HG03439 (cell line): Measurements from ENCODE around the gene MYO3B.

Source experiments
- ATAC-seq: cut with Tn5 transposase; IDR thresholded peaks from one replicate; pipeline ENCODE4 v1.9.1; 2021; ENCODE audit warnings: mild to moderate bottlenecking, moderate library complexity; ENCODE audit not compliant: unreplicated experiment

The MYO3B gene

DNA sequence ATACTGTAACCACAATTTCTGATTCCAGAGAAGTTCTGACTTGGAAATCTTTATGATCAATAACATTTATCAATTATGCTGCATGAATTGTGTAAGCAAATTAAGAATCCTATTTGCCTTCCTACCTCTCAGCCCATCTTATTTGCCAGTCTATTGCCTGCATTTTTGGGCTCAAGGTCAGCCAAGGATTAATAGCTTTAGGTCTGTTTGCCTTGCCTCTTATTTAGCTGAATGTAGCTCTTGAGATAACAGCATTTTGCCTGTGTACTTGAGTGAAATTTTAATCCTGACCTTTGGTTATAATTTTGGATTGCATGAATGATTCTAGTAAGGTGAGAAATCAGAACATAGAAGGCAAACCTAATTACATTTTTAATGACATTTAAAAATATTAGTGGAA lies 51.2 kb downstream of the MYO3B start:
- ATAC-seq = no peak

DNA sequence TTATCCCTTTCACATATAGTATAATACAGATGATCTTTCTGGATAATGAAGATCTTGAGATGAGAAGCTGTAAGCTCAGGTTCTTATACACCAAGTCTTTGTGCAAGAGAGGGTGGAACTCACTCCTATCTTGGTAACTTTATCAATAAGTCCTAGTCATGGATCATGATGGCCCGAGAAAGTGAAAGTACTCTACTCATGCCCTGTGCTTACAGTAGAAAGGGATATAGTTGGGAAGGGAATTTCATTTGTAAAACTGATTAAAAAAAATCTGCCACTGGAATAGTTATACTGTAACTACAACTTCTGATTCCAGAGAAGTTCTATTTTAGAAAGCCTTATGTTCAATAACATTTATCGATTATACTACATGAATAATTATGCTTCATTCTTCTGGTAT lies 51.8 kb downstream of the MYO3B start:
- no peak for ATAC-seq

DNA sequence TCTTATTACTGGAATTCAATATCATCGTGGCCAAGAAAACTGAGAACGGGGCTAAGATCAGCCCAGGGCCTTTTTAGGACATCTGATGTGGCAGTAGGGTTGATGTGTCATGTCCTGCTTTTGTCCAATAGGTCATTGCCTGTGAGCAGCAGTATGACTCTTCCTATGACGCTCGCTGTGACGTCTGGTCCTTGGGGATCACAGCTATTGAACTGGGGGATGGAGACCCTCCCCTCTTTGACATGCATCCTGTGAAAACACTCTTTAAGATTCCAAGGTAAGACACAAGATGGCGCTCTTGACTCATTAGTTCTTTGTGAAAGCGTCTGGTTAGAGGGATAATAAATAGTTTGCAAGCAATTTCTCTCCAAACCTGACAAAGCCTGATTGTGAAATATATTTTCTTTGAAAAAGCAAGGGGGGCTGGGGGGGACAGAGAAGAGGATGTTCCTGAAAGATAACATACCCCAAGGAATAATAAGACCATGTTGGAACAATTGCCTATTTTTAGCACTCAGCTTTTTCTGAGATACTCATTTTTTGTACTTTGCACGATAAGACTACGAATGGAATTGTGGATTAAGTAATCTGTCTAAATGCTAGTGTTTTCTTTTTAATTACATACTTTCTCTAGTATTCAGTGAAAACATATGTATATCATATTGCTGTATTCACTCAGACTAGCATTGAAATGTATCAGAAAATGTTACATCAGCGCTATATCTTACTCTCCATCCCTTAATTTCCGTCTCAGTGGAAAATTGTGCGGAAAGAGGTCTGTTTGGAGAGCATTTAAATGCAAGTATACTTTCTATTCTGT lies 58.1 kb downstream of the MYO3B start:
- ATAC-seq = no peak

- no peak for ATAC-seq
These were observed 58.7 kb downstream of the MYO3B start for GRCh38 chr2:170236680-170237047.

DNA sequence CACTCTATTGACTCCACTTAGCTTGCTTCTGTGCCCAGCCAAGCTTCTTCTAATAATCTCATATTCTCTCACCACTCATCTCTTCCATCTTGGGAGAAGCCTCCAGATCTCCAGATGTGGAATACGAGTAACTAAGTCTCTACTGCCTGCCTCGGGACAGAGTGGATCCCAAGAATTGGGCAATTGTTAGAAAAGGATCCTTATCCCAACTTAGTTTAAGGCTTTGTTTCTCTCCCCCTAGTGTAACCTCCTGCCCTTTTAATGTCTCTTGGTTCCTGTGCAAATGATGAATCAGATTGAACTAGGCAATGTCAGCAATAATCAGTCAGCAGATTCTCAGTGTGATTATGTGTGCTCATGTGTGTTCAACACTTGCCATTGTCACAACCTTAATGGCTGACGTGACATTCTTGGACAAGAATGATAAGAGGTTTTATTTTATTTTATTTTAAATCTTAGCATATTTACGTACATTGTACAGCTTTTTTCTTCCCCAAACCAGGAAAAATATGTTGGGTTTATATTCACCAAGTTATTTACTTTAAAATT lies 59.7 kb downstream of the MYO3B start:
- ATAC-seq = no peak

GRCh38 chr2:170238776-170239175 lies 60.8 kb downstream of the MYO3B start:
- no peak for ATAC-seq

DNA sequence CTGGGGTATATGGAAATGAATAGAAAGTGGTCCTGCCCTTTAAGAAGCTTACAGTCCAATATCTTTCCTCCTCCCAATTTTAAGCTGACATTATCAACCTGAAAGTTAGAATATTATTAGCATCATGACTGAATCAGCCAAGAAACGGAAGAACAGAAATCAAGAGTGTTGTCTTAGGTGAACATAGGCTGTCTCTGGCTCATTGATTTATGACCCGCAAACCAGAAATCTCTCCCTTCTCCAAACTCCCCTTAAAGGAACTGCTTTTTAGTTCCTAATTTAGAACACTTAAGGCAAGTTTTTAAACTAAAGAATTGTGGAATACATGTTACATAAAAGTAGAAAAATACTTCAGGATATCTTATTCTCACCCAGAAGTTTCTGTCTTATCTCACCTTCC lies 62.7 kb downstream of the MYO3B start:
- no peak for ATAC-seq

DNA sequence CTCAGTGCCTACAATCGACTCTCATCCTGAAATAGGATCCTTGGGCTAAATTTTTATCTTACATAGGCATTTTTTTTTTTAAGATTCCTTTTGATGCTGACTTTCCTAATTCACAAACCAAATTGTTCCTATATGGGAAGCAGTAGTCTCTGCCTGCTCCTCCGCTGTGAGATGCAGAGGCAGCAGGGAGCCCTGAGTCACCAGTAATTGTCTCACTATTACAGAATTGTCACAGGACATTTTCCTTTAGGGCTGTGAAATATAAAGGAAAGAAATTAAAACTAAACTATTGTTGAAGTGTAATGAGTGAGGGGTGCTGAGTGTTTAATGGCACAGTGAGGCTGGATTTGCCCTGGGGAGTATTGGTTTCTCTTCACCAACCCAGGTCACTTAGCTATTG lies 63.8 kb downstream of the MYO3B start:
- ATAC-seq = no peak

DNA sequence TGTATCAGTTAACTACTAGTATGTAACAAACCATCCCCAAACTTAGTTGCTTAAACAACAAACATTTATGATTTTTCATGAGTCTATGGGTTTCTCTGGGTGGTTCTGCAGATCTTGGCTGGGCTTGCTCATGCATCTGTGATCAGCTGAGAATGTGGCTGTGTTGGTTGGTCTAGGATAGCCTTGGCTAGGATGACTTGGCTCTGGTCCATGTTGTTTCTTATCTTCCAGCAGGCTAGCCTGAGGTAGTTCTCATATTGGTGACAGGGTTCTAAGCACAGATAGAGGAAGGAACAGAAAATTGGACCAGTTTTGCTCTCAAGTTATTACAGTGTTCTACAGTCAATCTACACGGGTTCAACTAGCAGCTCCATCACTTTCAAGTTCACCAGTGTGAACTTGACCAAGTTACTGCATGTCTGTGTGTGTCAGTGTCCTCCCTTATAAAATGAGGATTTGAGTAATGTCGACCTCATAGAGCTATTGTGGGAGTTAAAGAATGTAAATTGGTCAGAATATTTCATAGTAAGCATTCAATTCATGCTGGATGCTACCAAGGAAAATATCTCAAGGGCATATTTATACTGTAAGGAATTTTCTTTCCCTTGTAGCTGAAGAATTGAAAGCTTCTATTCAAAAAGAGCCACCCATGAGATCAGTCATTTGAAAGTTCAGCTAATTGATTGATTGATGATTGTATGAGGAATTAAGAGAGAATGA lies 65.3 kb downstream of the MYO3B start:
- ATAC-seq = no peak

DNA sequence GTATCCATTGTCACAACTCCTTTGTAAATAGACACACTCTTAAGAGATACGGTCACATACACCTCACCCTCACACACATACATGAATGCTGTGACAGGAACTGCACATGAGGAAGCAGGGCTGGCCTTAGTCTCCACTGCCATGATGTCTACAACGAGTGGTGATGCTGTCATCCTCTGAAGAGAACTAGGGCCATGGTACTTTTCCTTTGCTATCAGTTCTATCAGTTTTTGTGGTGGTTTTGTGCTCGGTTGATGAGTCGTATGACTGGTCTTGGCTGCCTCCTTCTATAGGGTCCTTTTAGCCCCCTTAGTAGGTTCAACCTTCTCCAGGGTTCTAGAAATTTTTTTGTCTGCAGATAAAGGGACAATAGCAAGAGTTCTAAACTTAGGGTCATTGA lies 66.0 kb downstream of the MYO3B start:
- ATAC-seq = no peak

GRCh38 chr2:170244555-170244954 lies 66.6 kb downstream of the MYO3B start:
- ATAC-seq = no peak

GRCh38 chr2:170245312-170245711 lies 67.4 kb downstream of the MYO3B start:
- ATAC-seq = no peak

- no peak for ATAC-seq
These were observed 69.4 kb downstream of the MYO3B start for GRCh38 chr2:170247333-170247732.

GRCh38 chr2:170247882-170248393 lies 70.0 kb downstream of the MYO3B start:
- no peak for ATAC-seq

DNA sequence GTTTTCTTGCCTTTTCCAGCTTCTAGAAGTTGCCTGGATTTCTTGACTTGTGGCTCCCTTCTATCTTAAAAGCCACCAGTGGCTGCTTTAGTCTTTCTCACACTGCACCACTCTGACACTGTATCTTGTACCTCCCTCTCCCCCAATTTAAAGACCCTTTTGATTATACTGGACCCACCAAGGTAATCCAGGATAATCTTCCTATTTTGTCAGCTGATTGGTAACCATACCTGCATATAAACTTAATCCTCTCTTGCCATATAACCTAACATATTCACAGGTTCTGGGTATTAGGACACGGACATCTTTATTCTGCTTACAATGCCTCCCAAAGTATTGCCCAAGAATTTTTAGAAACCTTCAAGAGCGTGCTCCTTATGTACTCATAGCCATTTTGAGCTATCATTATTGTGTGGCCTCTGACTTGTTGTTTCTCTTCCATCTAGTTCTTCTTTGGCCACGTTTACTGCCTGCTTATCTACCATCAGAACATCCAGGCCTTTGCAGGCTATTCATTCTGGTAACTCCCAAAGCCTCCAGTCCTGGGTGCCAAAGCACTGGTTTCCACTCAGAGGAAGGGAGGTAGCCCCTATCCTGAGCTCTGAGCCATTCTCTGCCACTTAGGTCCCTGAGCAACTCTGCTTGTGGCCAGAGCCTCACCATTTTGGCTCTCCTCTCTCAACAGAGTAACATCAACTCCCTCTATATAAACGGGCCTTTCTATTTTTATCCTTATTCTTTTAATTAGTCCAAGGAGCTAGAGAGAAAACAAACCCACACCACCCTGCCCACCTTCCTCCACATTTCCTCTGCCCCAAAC lies 70.8 kb downstream of the MYO3B start:
- ATAC-seq = no peak

- no peak for ATAC-seq
These were observed 71.8 kb downstream of the MYO3B start for GRCh38 chr2:170249761-170250160.

DNA sequence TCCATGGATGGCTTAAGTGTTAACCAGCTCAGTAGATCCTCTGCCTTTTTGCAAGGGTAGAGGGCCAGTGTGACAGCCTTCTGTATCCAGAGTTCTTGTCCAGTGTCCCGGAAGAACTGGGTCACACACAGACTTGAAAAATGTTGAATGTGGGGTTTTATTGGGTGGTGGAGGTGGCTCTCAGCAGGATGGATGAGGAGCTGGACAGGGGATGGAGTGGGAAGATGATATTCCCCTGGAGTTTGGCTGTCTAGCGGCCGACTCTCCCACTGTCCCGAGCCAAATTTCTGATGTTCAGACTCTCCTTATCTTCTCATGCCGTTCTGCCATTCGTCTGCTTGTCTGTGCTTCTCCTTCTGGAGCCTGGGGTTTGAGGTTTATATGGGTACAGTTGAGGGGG lies 72.6 kb downstream of the MYO3B start:
- no peak for ATAC-seq

DNA sequence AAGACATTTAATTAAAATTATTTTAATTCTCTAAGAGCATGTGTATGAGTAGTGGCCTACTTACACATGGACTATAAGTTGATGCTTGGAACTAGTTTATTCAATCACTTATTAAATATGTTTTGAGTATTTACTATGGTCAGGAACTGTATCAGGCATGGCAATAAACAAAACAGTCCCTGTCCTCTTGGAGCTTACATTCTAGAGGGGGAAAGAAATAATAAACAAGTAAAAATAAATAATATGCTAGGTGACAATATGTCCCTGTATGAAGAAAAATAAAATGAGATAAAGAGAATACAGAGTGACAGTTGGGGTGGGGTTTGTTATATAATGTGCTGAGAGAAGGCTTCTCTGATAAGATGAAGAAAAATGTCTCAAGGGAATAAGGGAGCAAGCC lies 74.5 kb downstream of the MYO3B start:
- ATAC-seq = no peak

DNA sequence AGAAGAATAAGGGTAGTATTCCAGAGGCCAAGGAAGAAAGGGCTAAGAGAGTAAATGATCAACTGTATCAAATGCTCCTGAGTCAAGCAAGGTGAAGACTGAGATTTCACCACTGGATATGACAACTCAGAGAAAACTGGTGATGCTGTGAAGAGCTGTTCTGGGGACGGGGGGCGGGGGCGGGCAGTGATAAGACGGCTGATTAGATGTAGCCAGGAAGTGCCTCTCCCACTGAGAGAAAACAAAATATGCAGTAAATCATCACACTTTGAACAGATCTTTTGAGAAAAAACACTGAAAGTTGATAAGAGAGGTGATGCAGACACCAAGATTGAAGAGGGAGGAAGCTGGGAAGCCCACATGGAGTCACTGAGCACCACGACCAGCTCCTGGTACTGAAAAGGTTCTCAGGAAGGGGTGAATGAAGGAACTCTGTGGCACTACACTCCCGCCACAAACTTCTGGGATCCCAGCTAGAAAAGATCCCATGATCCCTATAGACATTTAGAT lies 75.8 kb downstream of the MYO3B start:
- ATAC-seq = no peak

DNA sequence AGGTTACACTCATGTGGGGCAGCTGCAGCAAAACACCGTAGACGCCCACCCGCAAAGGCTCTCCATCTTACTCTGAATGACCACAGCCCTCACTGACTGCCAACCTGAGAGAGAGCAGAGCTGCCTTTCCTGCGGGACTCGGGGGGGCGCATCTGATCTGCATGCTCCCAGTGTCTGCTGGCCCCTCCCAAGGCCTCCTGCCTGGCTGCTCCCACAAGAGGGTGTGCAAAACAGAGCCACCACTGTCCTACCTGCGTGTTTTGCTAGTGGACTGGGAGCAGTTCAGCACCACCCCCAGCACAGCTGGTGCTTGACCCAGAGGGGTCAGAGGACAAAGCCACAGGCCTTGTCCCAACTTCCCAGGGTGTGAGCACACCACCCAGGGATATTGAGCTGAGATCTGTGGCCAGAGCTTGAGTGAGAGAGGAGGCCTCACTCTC lies 76.4 kb downstream of the MYO3B start:
- no peak for ATAC-seq

GRCh38 chr2:170255137-170255536 lies 77.2 kb downstream of the MYO3B start:
- ATAC-seq = no peak
